PC-3 (cell line): Measurements from ENCODE around the gene PUM2. TPM values are rescaled to one million over a fixed set of nuclear protein-coding genes. Genes with fewer than 3 reads are reported as not detected.
"Not testable (repeated sequence)": the region's sequence is repeated elsewhere in the genome, so short reads cannot be mapped to it uniquely, and the experiment has no call there.

Experiments
- ATAC-seq: fragments of 200-7000 bp; cut with Tn5 transposase; 2 replicates; pipeline ENCODE4 v1.9.1; 2020; ENCODE audit warnings: mild to moderate bottlenecking, moderate library complexity
- BruUV-seq: library from RNA; stranded (reverse); fragments of 400-500 nt; replicated peaks from 2 replicates; lab custom pipeline; 2021; lab: Mats Ljungman, UMichigan
- CTCF ChIA-PET: fragments of 300-600 bp; sonication (Branson Sonifier 250); formaldehyde crosslinking; loops from one replicate; lab custom pipeline; 2022; ENCODE audit warnings: antibody characterized with exemption; lab: Charles Lee
- POLR2A ChIA-PET: fragments of 300-600 bp; sonication (Branson Sonifier 250); formaldehyde crosslinking; loops from one replicate; lab custom pipeline; 2022; ENCODE audit warnings: antibody characterized with exemption; ENCODE audit not compliant: unreplicated experiment; lab: Charles Lee
- DNase-seq: peaks from one replicate; pipeline ENCODE4 v3.0.0-alpha.2; 2015
- H2AFZ ChIP-seq: fragments of 300-600 bp; sonication (generic); 2 replicates; pipeline ENCODE4 v1.6.0; 2016; ENCODE audit warnings: antibody characterized with exemption, low read length
- H3F3A ChIP-seq: fragments of 300-600 bp; sonication (generic); one replicate; pipeline ENCODE4 v1.6.0; 2017; ENCODE audit warnings: antibody characterized with exemption, low read length, control low read depth, mild to moderate bottlenecking; ENCODE audit not compliant: unreplicated experiment
- H3K27ac ChIP-seq: fragments of 300-600 bp; sonication (generic); 2 replicates; pipeline ENCODE4 v1.5.1; 2016; ENCODE audit warnings: mild to moderate bottlenecking, low read length
- H3K27me3 ChIP-seq: fragments of 300-600 bp; sonication (generic); 2 replicates; pipeline ENCODE4 v1.6.1; 2016; ENCODE audit warnings: low read length, mixed read lengths
- H3K36me3 ChIP-seq: fragments of 300-600 bp; sonication (generic); 2 replicates; pipeline ENCODE4 v1.6.1; 2016; ENCODE audit warnings: low read depth, mixed run types, low read length, mixed read lengths
- H3K4me1 ChIP-seq: fragments of 300-600 bp; sonication (generic); 2 replicates; pipeline ENCODE4 v1.5.1; 2016; ENCODE audit warnings: low read length; ENCODE audit not compliant: insufficient read depth
- H3K4me2 ChIP-seq: fragments of 300-600 bp; sonication (generic); 2 replicates; pipeline ENCODE4 v1.6.0; 2016; ENCODE audit warnings: low read length
- H3K4me3 ChIP-seq: fragments of 300-600 bp; sonication (generic); 2 replicates; pipeline ENCODE4 v1.5.1; 2016; ENCODE audit warnings: mild to moderate bottlenecking, low read length, mixed read lengths
- H3K79me2 ChIP-seq: fragments of 300-600 bp; sonication (generic); 2 replicates; pipeline ENCODE4 v1.6.1; 2017; ENCODE audit warnings: low read length, mixed read lengths
- H3K9ac ChIP-seq: fragments of 300-600 bp; sonication (generic); 2 replicates; pipeline ENCODE4 v1.6.0; 2016; ENCODE audit warnings: mild to moderate bottlenecking, low read length
- H3K9me2 ChIP-seq: fragments of 300-600 bp; sonication (generic); replicated peaks from 2 replicates; pipeline ENCODE4 v1.6.1; 2016; ENCODE audit warnings: mixed run types, low read length, mixed read lengths
- H3K9me3 ChIP-seq: fragments of 300-600 bp; sonication (generic); 2 replicates; pipeline ENCODE4 v1.6.1; 2016; ENCODE audit warnings: low read length, mixed read lengths
- H4K20me1 ChIP-seq: fragments of 300-600 bp; sonication (generic); 2 replicates; pipeline ENCODE4 v1.6.1; 2016; ENCODE audit warnings: low read length, mixed read lengths
- EZH2 ChIP-seq: fragments of 300-600 bp; sonication (generic); IDR thresholded peaks from one replicate; pipeline ENCODE4 v1.6.1; 2017; ENCODE audit warnings: antibody characterized with exemption, mild to moderate bottlenecking, low read length; ENCODE audit not compliant: unreplicated experiment
- EZH2phosphoT487 ChIP-seq: fragments of 300-600 bp; sonication (generic); IDR thresholded peaks from 2 replicates; pipeline ENCODE4 v1.6.1; 2018; ENCODE audit warnings: mild to moderate bottlenecking, antibody characterized with exemption, low read length, borderline replicate concordance
- intact Hi-C: fragments of 100-400 bp; cut with micrococcal nuclease; formaldehyde crosslinking; loops from 2 replicates; pipeline ENCODE4 v1.9.0; 2023
- total RNA-seq: library from RNA; depleted of rRNA; stranded (reverse); fragments of >200 nt; gene quantifications from 2 replicates; pipeline ENCODE4 v1.2.3, GENCODE V29; 2014
- TF ChIP-seq, protein P1 (sequence below): fragments of 300-600 bp; sonication (generic); conservative IDR thresholded peaks from 2 replicates; pipeline ENCODE4 v1.5.1; 2017; ENCODE audit warnings: antibody characterized with exemption, low read depth, mild to moderate bottlenecking, low read length

Gene PUM2
- total RNA-seq, 1 experiment from 2014 or later = 14.9 TPM

DNA sequence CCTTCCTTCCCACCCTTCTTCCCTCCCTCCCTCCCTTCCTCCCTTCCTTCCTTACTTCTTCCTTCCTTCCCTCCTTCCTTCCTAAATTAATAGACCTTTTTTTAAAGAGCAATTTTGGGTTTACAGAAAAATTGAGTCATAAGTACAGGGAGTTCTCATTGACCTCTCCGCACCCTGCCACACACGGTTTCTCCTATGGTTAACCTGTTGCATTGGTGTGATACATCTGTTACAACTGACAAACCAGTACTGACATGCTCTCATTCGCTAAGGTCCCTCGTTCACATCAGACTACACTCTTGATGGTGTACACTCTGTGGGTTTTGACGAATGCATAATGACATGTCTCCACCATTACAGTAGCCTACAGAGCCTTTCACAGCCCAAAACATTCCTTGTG lies 114.1 kb downstream of the PUM2 start:
- Histone ChIP-seq H3K9me2 (no peaks in the 10 kb centered on the region), H3K27ac (peak overlapping the region; percentile 84), H3K79me2 (no peaks in the 10 kb centered on the region), H3K36me3 (no peaks in the 10 kb centered on the region), H4K20me1 (no peaks in the 10 kb centered on the region), H3K9me3 (no peaks in the 10 kb centered on the region), H2AFZ (no peak overlapping the region), H3K4me3 (no peak overlapping the region), H3F3A (peaks cover 4% of the 10 kb centered on the region), H3K27me3 (no peaks in the 10 kb centered on the region), H3K9ac (peak overlapping the region; percentile 41), H3K4me1 (peaks cover 51% of the 10 kb centered on the region), H3K4me2 (peak overlapping the region; percentile 22; the same call in 1 of the 2 replicates)
- POLR2A ChIA-PET = interaction anchor here (1.0 kb wide), 1 partner anchor 11 kb away, joined by 5 read pairs; the partner anchor contains the start of gene SDC1
- CTCF ChIA-PET = interaction anchor here (1.4 kb wide), 1 partner anchor 11 kb away, joined by 14 read pairs; the partner anchor contains the start of gene SDC1
- ATAC-seq (peak; percentile 7), DNase-seq (peak; percentile 54)
- TF ChIP-seq EZH2 (no peak), EZH2phosphoT487 (no peak)
- TF ChIP-seq, protein P1, sequence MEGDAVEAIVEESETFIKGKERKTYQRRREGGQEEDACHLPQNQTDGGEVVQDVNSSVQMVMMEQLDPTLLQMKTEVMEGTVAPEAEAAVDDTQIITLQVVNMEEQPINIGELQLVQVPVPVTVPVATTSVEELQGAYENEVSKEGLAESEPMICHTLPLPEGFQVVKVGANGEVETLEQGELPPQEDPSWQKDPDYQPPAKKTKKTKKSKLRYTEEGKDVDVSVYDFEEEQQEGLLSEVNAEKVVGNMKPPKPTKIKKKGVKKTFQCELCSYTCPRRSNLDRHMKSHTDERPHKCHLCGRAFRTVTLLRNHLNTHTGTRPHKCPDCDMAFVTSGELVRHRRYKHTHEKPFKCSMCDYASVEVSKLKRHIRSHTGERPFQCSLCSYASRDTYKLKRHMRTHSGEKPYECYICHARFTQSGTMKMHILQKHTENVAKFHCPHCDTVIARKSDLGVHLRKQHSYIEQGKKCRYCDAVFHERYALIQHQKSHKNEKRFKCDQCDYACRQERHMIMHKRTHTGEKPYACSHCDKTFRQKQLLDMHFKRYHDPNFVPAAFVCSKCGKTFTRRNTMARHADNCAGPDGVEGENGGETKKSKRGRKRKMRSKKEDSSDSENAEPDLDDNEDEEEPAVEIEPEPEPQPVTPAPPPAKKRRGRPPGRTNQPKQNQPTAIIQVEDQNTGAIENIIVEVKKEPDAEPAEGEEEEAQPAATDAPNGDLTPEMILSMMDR = no peak
- no TSS peak for BruUV-seq
- intact Hi-C loops = no loop called here

DNA sequence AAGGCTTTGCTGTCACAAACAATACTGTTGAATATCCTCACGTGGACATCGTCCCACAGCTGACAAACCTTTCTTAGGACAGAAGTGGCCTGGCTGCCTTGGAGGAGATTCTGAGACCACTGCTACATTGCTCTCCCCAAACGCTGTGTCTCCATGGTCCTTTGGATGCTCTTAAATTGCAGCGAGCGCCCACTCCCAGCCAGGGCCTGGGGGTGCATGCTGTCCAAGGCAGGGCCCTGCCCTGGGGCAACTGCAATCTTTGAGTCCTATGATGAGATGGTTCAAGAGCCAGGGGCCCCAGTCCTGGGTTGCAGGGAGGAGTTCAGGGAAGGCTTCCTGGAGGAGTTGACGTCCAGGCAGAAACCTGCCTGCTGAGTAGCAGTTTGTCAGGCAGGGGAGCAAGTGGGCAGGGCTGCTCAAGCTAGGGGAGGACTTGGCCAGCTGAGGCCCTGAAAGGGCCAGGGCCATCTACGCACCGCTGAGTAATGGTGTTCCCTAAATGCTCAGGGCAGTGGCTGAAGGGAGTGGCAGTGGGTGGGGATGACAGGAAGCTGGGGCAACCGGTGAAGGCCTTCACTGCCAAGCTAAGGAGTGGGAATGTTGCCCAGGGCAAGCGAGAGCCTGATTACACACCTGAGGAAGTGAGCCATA lies 114.9 kb downstream of the PUM2 start:
- Histone ChIP-seq H3K27me3 (no peaks in the 10 kb centered on the region), H2AFZ (no peak overlapping the region), H3K4me2 (peak overlapping the region; percentile 45), H3F3A (peaks cover 6% of the 10 kb centered on the region), H3K4me1 (peaks cover 58% of the 10 kb centered on the region), H3K27ac (peak overlapping the region; percentile 84), H3K9me2 (no peaks in the 10 kb centered on the region), H4K20me1 (no peaks in the 10 kb centered on the region), H3K9me3 (no peaks in the 10 kb centered on the region), H3K4me3 (no peak overlapping the region), H3K9ac (peak overlapping the region; percentile 76), H3K79me2 (no peaks in the 10 kb centered on the region), H3K36me3 (no peaks in the 10 kb centered on the region)
- TF ChIP-seq EZH2 = no peak
- no peak for TF ChIP-seq EZH2phosphoT487
- TF ChIP-seq, protein P1 = no peak
- DNase-seq = peak; percentile 99
- CTCF ChIA-PET = interaction anchor here (1.4 kb wide), 1 partner anchor 10 kb away, joined by 14 read pairs; the partner anchor contains the start of gene SDC1
- intact Hi-C loops = no loop called here
- ATAC-seq = peak; percentile 61
- BruUV-seq = TSS peak; percentile 58
- POLR2A ChIA-PET = interaction anchor here (1.0 kb wide), 1 partner anchor 11 kb away, joined by 5 read pairs; the partner anchor contains the start of gene SDC1

DNA sequence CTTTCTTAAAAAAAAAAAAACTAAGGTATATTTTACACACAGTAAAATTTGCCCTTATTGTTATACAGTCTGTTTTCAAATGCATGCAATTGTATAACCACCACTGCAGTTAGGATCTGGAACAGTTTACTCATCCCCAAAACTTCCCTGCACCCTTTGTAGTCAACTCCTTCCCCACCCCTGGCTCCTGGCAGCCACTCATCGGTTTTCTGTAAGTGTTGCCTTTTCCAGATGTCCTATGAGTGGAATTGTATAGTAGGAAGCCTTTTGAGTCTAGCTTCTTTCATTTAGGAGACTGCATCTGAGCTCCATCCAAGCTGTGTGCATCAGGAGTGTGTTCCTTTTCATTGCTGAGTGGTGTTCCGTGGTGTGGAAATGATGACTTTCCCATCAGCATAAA lies 116.0 kb downstream of the PUM2 start:
- H3K9me2 ChIP-seq, H4K20me1 ChIP-seq, H3K27me3 ChIP-seq, ATAC-seq, H3K9ac ChIP-seq, H3K9me3 ChIP-seq, DNase-seq, H3K4me2 ChIP-seq, intact Hi-C loops, BruUV-seq, H3K4me3 ChIP-seq, POLR2A ChIA-PET, H2AFZ ChIP-seq, H3K36me3 ChIP-seq, H3K79me2 ChIP-seq, H3F3A ChIP-seq, CTCF ChIA-PET: not testable (repeated sequence)
- Histone ChIP-seq H3K4me1 (peaks cover 61% of the 10 kb centered on the region), H3K27ac (peak overlapping the region; percentile 100)
